ENCODE data around the gene FGD2.

The FGD2 gene

GRCh38 chr6:37019065-37019450 lies 13.6 kb downstream of the FGD2 start:
- no peak for DNase-seq

GRCh38 chr6:37020381-37020780 lies 14.9 kb downstream of the FGD2 start:
- DNase-seq: no peak

- DNase-seq: no peak
These were observed 15.4 kb downstream of the FGD2 start for GRCh38 chr6:37020812-37021211.

GRCh38 chr6:37021356-37022129 lies 16.1 kb downstream of the FGD2 start:
- DNase-seq: peak; percentile 45

- DNase-seq: no peak
These were observed 16.8 kb downstream of the FGD2 start for GRCh38 chr6:37022135-37022863.

GRCh38 chr6:37024656-37025337 lies 19.3 kb downstream of the FGD2 start:
- DNase-seq: no peak

GRCh38 chr6:37025621-37026466 lies 20.4 kb downstream of the FGD2 start:
- DNase-seq: no peak

- DNase-seq: no peak
These were observed 21.7 kb downstream of the FGD2 start for GRCh38 chr6:37027036-37027720.

GRCh38 chr6:37027811-37028469 lies 22.5 kb downstream of the FGD2 start:
- DNase-seq: no peak

GRCh38 chr6:37029249-37029971 lies 24.0 kb downstream of the FGD2 start:
- peak; percentile 76 for DNase-seq

GRCh38 chr6:37030599-37030998 lies 25.1 kb downstream of the FGD2 start:
- no peak for DNase-seq

- no peak for DNase-seq
These were observed 26.8 kb downstream of the FGD2 start for GRCh38 chr6:37032239-37032638.

GRCh38 chr6:37033255-37033654 lies 27.8 kb downstream of the FGD2 start:
- DNase-seq: no peak

GRCh38 chr6:37033819-37034795 lies 28.7 kb downstream of the FGD2 start:
- DNase-seq: no peak

- no peak for DNase-seq
These were observed 30.7 kb downstream of the FGD2 start for GRCh38 chr6:37036146-37036545.

- peak; percentile 50 for DNase-seq
These were observed 33.1 kb downstream of the FGD2 start for GRCh38 chr6:37038292-37039198.

- no peak for DNase-seq
These were observed 34.5 kb downstream of the FGD2 start for GRCh38 chr6:37039958-37040357.

- DNase-seq: no peak
These were observed 36.1 kb downstream of the FGD2 start for GRCh38 chr6:37041521-37041920.

- no peak for DNase-seq
These were observed 36.7 kb downstream of the FGD2 start for GRCh38 chr6:37042150-37042549.
